Stomach (tissue), 8 donors: Measurements from ENCODE around the gene HAVCR1. TPM values are rescaled to one million over a fixed set of nuclear protein-coding genes. Genes with fewer than 3 reads are reported as not detected.

ENCODE experiments used
- polyA plus RNA-seq, 3 donors: library from polyadenylated mRNA; stranded (reverse); fragments of 200-250 nt; gene quantifications; one replicate each; pipeline ENCODE4 v1.2.3, GENCODE V29; 2013
- total RNA-seq, 5 donors: library from RNA; depleted of rRNA; stranded (reverse); fragments of >200 nt; gene quantifications; one replicate each; pipeline versions ENCODE4 v1.1.0 to v1.2.3, GENCODE V29; 2014 to 2016
- donor health status: healthy with polysubstance abuse.
- donor health status: Bipolar disorder and iron deficiency.
- donor health status: healthy.

The HAVCR1 gene
- total and polyA plus RNA-seq, 8 donors, result 2.0 TPM; not detected in 6

Other genes with a start within 250 kb of the HAVCR1 start
- gene PPP1R2B, start 208.8 kb downstream of the HAVCR1 start, total RNA-seq, result not detected
- gene PPP1R2B, start 208.8 kb downstream of the HAVCR1 start, polyA plus RNA-seq, result not detected
- 1 to 10 TPM in 2 of 5 donors, not detected in 3; 2.0 to 3.7 TPM for gene TIMD4, start 95.9 kb downstream of the HAVCR1 start, total RNA-seq
- gene TIMD4, start 95.9 kb downstream of the HAVCR1 start, polyA plus RNA-seq, result under 1 TPM in 1 of 3 donors, not detected in 2; 0.45 TPM
- 1 to 10 TPM in 3 of 5 donors, not detected in 2; 3.5 to 9.9 (median 7.8) TPM for gene HAVCR2, start 49.9 kb upstream of the HAVCR1 start, total RNA-seq
- 1 to 10 TPM; 1.2 to 2.9 (median 2.1) TPM for gene HAVCR2, start 49.9 kb upstream of the HAVCR1 start, polyA plus RNA-seq
- gene MED7, start 83.7 kb upstream of the HAVCR1 start, total RNA-seq, result 10 to 100 TPM in 2 of 5 donors, 1 to 10 TPM in 2, not detected in 1; 4.5 to 20.7 (median 10.0) TPM
- 10 to 100 TPM; 10.0 to 15.0 (median 10.3) TPM for gene MED7, start 83.7 kb upstream of the HAVCR1 start, polyA plus RNA-seq
- gene GARIN3, start 107.1 kb upstream of the HAVCR1 start, total RNA-seq, result not detected
- not detected for gene GARIN3, start 107.1 kb upstream of the HAVCR1 start, polyA plus RNA-seq
- gene ITK, start 121.7 kb upstream of the HAVCR1 start, total RNA-seq, result 1 to 10 TPM in 3 of 5 donors, under 1 TPM in 1, not detected in 1; 0.58 to 9.9 (median 6.9) TPM
- 1 to 10 TPM in 1 of 3 donors, under 1 TPM in 2; 0.90 to 2.3 (median 0.93) TPM for gene ITK, start 121.7 kb upstream of the HAVCR1 start, polyA plus RNA-seq
- 100 to 1,000 TPM in 2 of 5 donors, 10 to 100 TPM in 3; 19.0 to 162 (median 32.2) TPM for gene CYFIP2, start 207.0 kb upstream of the HAVCR1 start, total RNA-seq
- gene CYFIP2, start 207.0 kb upstream of the HAVCR1 start, polyA plus RNA-seq, result 10 to 100 TPM; 14.8 to 27.9 (median 19.1) TPM